Effector memory CD4-positive, alpha-beta T cell (primary cell): ENCODE measurements around the gene KCNT1.

ENCODE experiments used
- DNase-seq, 3 donors: peaks; one replicate each; pipeline ENCODE4 v3.0.0-alpha.2; 2020
- H3K27ac ChIP-seq: 2 replicates; pipeline ENCODE4 v1.7.0; 2013; ENCODE audit warnings: mild to moderate bottlenecking, low read length, moderate library complexity; ENCODE audit not compliant: insufficient read depth, poor library complexity, severe bottlenecking
- H3K27me3 ChIP-seq: replicated peaks from 2 replicates; pipeline ENCODE4 v1.7.0; 2013; ENCODE audit warnings: mild to moderate bottlenecking, low read length; ENCODE audit not compliant: insufficient read depth, control insufficient read depth, poor library complexity, severe bottlenecking
- H3K36me3 ChIP-seq: 2 replicates; pipeline ENCODE4 v1.7.0; 2013; ENCODE audit warnings: mild to moderate bottlenecking, low read length, moderate library complexity; ENCODE audit not compliant: control insufficient read depth, insufficient read depth
- H3K4me1 ChIP-seq: 2 replicates; pipeline ENCODE4 v1.7.0; 2013; ENCODE audit warnings: low read length, mild to moderate bottlenecking; ENCODE audit not compliant: control insufficient read depth, insufficient read depth, poor library complexity, severe bottlenecking
- H3K4me3 ChIP-seq: 2 replicates; pipeline ENCODE4 v1.7.0; 2013; ENCODE audit warnings: low read length, low read depth, mild to moderate bottlenecking; ENCODE audit not compliant: insufficient read depth, poor library complexity, severe bottlenecking
- H3K9me3 ChIP-seq: 2 replicates; pipeline ENCODE4 v1.7.0; 2013; ENCODE audit warnings: mild to moderate bottlenecking, low read length, moderate library complexity; ENCODE audit not compliant: control insufficient read depth

Gene KCNT1

GRCh38 chr9:135708164-135708563, 6.2 kb downstream of the KCNT1 start:
- H3K36me3 ChIP-seq: no peaks in the 10 kb centered on the region
- H3K27ac ChIP-seq: no peak overlapping the region
- H3K27me3 ChIP-seq: peaks cover 4% of the 10 kb centered on the region

DNA sequence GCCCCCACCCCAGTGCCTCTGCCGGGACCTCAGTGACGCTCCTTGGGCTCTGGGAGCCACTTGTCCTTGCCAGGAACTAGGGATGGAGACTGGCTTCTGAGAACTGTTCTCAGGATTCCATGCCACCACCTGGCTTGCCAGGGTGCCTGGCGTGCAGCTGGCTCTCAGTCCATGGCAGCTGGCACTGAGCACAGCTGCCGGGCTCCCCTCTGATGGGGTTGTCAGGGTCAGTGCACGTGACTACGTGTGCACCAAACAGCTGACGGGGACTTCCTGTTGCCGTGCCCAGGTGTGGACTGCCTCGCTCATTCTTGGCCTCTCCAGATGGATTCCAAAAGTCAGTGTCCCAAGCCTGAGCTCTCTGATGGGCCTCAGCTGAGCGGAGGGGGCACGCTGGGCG, 9.4 kb downstream of the KCNT1 start:
- no peak overlapping the region for H3K27ac ChIP-seq
- DNase-seq: no peak
- no peaks in the 10 kb centered on the region for H3K9me3 ChIP-seq
- no peaks in the 10 kb centered on the region for H3K4me1 ChIP-seq
- H3K36me3 ChIP-seq: no peaks in the 10 kb centered on the region
- H3K27me3 ChIP-seq: peaks cover 16% of the 10 kb centered on the region
- H3K4me3 ChIP-seq: no peak overlapping the region

More at GRCh38 chr9:135708164-135708563, 6.2 kb downstream of the KCNT1 start:
- H3K4me3 ChIP-seq: no peak overlapping the region
- no peaks in the 10 kb centered on the region for H3K4me1 ChIP-seq
- no peaks in the 10 kb centered on the region for H3K9me3 ChIP-seq
- no peak for DNase-seq

DNA sequence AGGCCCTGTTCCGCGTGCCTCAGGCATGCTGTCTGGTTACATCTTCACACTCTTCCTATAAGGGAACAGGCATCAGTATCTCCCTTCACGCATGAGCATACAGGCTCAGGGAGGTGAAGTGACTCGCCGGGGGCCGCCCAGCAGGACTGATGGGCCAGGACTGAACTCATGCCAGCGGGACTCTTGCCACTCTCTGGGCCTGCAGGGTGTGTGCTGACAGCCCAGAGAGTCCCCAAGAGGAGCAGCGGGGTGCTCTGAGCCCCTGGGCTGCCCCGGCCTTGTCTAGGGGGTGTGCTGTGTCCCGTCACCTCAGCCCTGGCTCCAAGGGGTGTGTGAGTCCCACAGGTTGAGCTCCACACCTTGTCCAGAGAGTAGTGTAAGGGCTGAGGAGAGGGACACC, 9.9 kb downstream of the KCNT1 start:
- no peak for DNase-seq
- H3K4me3 ChIP-seq: no peak overlapping the region
- H3K27ac ChIP-seq: no peak overlapping the region
- H3K9me3 ChIP-seq: no peaks in the 10 kb centered on the region
- peaks cover 16% of the 10 kb centered on the region for H3K27me3 ChIP-seq
- no peaks in the 10 kb centered on the region for H3K36me3 ChIP-seq
- no peaks in the 10 kb centered on the region for H3K4me1 ChIP-seq

DNA sequence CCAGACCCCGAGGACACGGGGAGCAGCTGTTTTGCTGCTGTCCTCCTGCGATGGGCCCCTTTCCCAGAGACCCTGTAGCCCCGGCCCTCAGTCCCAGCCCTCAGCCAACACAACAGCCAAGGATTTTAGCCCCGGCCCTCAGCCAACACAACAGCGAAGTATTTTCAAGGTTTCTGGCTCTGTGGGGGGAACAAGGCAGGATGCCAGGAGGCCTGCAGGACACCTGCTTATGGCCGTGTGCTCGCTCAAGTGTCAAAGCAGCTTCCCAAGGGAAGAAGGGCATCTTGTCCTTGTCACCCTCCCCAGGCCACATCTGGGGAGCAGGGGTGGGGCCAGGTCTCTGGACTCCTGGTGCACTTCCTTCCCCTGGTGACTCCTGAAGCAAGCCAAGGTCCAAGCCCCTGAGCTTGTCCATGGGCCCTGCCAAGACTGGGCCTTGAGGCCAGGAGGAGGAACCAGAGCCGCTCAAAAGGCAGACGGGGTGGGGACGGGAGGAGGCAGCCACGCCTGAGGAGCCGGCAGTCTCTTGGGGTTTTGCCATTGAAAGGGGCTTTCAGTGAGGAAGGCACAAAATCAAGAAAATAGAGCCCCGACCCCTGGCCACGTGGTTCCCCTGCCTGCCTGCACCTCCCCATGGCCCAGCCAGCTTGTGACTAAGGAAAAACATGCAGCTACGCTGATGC, 10.8 kb downstream of the KCNT1 start:
- no peak for DNase-seq

DNA sequence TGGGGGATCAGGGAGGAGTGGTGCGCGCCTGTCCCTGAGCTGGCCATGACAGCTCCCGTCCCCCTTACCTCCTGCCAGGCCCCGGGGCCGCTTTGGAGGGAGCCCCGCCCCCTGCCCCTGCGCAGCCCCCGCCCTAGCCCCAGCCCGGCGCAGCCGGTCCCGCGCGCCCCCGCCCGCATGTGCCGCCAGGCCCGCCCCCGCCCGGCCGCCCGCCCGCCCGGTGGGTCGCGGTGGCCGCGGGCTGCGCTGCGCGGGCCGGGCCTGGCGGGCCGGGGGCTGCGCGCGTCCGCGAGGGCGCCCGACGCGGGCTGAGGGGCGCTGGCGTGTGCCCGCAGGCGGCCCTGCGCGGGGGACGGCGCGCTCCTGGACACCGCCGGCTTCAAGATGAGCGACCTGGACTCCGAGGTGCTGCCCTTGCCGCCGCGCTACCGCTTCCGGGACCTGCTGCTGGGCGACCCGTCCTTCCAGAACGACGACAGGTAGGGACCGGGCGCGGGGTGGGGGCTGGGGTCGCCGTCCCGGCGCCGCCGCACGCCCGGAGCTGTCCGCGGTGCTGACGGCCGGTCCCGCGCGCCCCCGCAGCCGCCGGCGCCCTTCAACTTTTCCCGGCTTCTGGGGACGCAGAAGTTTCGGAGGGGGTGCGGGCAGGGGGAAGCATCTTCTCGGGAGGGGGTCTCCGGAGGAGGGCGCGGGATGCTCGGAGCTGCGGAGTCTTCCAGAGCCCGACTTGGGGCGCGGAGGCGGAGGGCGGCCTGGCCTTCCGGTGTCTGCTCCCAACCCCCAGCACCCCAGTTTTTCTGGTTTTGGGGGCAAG, 12.5 kb downstream of the KCNT1 start:
- Histone ChIP-seq H3K4me1 (no peaks in the 10 kb centered on the region), H3K27ac (no peak overlapping the region), H3K4me3 (no peak overlapping the region), H3K36me3 (no peaks in the 10 kb centered on the region), H3K27me3 (peaks cover 16% of the 10 kb centered on the region), H3K9me3 (no peaks in the 10 kb centered on the region)
- DNase-seq: no peak

More for the DNA sequence above, 10.8 kb downstream of the KCNT1 start:
- H3K9me3 ChIP-seq: no peaks in the 10 kb centered on the region
- no peak overlapping the region for H3K4me3 ChIP-seq
- H3K27ac ChIP-seq: no peak overlapping the region
- H3K27me3 ChIP-seq: peaks cover 16% of the 10 kb centered on the region
- no peaks in the 10 kb centered on the region for H3K4me1 ChIP-seq
- no peaks in the 10 kb centered on the region for H3K36me3 ChIP-seq

DNA sequence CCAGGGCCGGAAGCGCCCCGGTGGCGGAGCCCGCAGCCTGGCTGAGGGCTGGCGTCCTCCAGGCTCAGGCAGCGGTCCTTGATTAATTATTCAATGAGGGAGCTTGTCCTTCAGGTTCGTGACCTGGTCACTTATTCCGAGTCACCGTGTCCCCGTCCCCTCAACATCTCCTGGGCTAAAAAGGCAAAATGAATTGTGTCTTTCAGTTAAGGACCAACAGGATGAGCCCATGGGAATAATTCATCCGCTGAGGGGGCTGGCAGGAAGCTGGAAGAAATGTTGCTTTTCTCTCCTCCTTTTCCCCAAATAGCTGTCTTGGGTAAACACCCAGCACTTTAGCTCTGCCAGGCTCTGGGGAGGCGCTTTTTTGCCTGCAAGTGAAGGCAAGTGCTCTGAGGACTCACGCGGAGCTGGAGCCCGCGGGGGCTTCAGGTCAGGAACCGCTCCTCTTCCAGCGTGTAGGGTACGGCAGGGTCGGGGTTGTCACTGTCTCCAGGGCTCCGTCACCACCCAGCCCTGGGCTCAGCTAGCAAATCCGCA, 13.1 kb downstream of the KCNT1 start:
- Histone ChIP-seq H3K4me3 (no peak overlapping the region), H3K36me3 (no peaks in the 10 kb centered on the region), H3K4me1 (no peaks in the 10 kb centered on the region), H3K27ac (no peak overlapping the region), H3K9me3 (no peaks in the 10 kb centered on the region), H3K27me3 (peaks cover 16% of the 10 kb centered on the region)
- DNase-seq: no peak

DNA sequence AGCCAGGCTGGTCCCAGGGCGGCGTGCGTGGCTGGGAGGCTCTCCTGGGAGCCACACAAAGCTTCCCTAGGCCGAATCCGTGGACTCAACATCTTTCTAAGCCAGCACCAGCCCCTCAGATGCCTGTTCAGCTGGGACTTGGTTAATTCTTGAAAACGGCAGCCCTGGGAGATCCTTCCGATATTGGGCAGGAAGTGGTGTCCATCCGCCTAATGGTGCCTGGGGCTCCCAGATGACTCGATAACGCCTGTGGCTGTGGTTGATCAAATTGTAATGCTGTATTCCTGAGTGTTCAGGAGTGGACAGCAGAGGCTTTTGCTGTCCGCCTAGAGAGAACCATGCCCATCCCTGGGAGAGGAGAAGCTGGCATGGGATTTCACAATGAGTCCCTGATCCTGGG, 14.1 kb downstream of the KCNT1 start:
- Histone ChIP-seq H3K4me3 (no peak overlapping the region), H3K4me1 (no peaks in the 10 kb centered on the region), H3K36me3 (no peaks in the 10 kb centered on the region), H3K27me3 (peaks cover 16% of the 10 kb centered on the region), H3K27ac (no peak overlapping the region), H3K9me3 (no peaks in the 10 kb centered on the region)
- DNase-seq: no peak

DNA sequence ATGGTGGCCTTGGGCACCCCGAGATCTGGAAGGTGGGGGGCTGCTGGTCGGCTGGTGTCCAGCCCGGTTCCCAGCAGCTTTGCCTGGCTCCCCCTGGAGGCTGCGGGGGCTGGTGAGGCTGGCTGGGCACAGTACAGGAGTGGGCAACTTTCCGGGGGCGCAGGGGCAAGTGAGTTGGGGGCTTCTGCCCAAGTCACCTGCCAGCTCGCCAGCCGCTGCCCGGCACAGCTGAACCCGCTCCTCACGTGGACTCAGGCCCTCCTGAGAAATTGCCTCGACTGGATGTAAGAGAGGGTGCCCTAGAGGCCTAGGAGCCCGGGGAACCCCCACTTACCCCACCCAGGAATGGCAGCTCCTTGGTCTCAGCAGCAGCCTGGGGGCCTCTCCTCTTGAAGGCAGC, 15.4 kb downstream of the KCNT1 start:
- H3K4me1 ChIP-seq: no peaks in the 10 kb centered on the region
- H3K27ac ChIP-seq: no peak overlapping the region
- no peak overlapping the region for H3K4me3 ChIP-seq
- no peaks in the 10 kb centered on the region for H3K36me3 ChIP-seq
- H3K9me3 ChIP-seq: no peaks in the 10 kb centered on the region
- no peak for DNase-seq
- H3K27me3 ChIP-seq: peaks cover 16% of the 10 kb centered on the region

DNA sequence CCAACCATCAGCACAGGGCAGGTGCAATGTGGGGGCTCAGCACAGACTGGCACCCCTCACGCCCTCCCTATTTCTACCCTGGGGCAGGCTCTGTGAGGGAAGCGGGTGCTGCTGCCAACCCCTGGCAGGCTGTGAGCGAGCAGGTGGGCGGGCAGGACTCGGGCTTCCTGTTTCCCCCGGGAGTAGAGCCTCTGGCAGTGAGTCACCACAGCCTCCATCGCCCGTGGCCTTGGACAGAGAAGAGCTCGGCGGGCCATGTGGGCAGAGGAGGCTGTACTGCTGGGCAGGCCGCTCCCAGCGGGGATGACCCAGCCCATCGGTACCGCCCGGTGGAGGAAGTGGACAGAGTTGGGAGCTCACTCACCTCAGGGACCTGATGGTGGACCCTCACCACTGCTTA, 16.6 kb downstream of the KCNT1 start:
- no peaks in the 10 kb centered on the region for H3K4me1 ChIP-seq
- H3K27ac ChIP-seq: no peak overlapping the region
- H3K36me3 ChIP-seq: no peaks in the 10 kb centered on the region
- no peak for DNase-seq
- H3K9me3 ChIP-seq: no peaks in the 10 kb centered on the region
- no peak overlapping the region for H3K4me3 ChIP-seq
- H3K27me3 ChIP-seq: peaks cover 16% of the 10 kb centered on the region

DNA sequence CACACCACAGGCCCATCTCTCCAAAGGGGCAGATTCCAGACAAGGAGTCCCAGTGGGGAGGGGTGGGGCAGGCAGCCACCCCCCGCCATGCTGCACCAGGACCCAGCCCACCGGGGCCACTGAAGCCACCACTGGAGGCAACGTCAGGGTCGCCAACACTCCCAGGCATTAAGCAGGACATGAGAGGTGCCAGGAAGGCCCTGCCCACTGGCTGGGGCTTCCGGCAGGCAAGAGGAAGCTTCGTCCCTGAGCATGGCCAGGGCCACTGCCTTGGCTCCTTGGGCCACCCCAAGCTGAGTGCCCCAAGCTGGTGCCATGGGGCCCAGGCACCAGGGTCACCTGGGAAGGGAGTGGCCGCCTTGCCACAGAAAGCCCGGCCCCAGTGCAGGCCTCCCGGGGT, 17.5 kb downstream of the KCNT1 start:
- Histone ChIP-seq H3K9me3 (no peaks in the 10 kb centered on the region), H3K36me3 (no peaks in the 10 kb centered on the region), H3K4me3 (no peak overlapping the region), H3K27me3 (peaks cover 14% of the 10 kb centered on the region), H3K27ac (no peak overlapping the region), H3K4me1 (no peaks in the 10 kb centered on the region)
- DNase-seq: no peak
